ENCODE measurements around the gene MTMR1. TPM values are rescaled to one million over a fixed set of nuclear protein-coding genes. Genes with fewer than 3 reads are reported as not detected.

MTMR1 gene
- total and polyA plus RNA-seq, 2 donors (not counting 1 experiment from before 2014, with no cell fraction given): 30.8 to 67.5 TPM

DNA sequence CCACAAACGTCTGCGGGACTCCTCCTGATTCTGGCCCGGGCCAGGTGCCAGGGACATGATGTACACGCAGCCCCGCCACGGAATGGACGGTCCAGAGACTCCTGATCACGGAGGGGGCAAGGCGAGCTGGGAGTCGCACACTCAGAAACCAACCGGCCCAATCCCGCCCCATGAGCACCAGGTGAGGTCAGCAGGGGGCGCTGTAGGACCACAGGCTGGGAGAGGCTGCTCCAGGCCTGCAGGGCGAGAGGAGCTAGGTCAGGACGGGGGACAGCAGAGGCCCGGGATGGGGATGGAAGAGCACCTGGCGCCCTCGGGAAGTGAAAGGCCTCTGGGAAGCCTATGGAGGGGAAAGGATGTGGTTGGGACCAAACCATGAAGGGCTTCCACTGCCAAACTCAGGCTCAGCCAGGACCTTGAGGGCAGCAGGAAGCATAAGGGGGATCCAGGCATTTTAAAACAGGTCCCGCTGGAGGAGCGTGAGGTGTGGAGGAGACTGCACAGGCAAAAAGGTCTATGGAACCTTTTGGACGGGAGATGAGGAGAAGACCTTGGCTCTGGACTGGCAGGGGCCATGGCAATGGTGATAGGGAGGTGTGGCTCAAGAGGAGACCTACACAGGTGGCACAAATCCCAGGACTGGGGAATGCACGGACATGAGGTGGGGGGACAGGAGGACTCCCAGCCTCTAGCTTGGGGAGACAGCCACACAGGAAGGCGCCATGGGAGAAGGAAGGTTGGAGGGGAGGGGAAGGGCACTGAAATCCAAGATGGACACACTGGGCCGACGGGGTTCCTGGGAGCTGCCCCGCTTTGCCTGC is 79.2 kb downstream of the MTMR1 start:
- Mint-ChIP-seq H3K9me3 (ENCODE audit: insufficient read depth) (no peaks in the 10 kb centered on the region), H3K4me3 (no peak overlapping the region), H3K4me1 (no peaks in the 10 kb centered on the region), H3K27me3 (no peaks in the 10 kb centered on the region), H3K27ac (no peak overlapping the region)
- Histone ChIP-seq H3K79me2 (ENCODE audit: control insufficient read depth, insufficient read depth, low read length) (no peaks in the 10 kb centered on the region), H4K20me1 (ENCODE audit: control insufficient read depth, insufficient read depth, low read length, poor library complexity, severe bottlenecking) (no peaks in the 10 kb centered on the region), H3K4me3 (ENCODE audit: control extremely low read depth in 1 of 5, extremely low read depth in 1 of 5, insufficient read depth in 1 of 5, low read depth in 2 of 5, low read length in 4 of 5) (no peak overlapping the region), H3K4me1 (ENCODE audit: control insufficient read depth in 2 of 2, insufficient read depth in 2 of 2, low read length in 2 of 2) (no peaks in the 10 kb centered on the region), H2AFZ (ENCODE audit: insufficient read depth, low read depth, low read length, poor library complexity, severe bottlenecking) (no peak overlapping the region), H3K27me3 (replicated peaks in 1 of 4; ENCODE audit: control extremely low read depth in 1 of 4, control insufficient read depth in 3 of 4, insufficient read depth in 4 of 4, low read length in 3 of 4) (no peaks in the 10 kb centered on the region), H3K9ac (ENCODE audit: low read length) (no peak overlapping the region), H3K9me3 (ENCODE audit: control extremely low read depth in 1 of 3, control insufficient read depth in 2 of 3, insufficient read depth in 1 of 3, low read length in 2 of 3) (no peaks in the 10 kb centered on the region), H3K36me3 (replicated peaks in 1 of 2; ENCODE audit: control extremely low read depth in 1 of 2, control insufficient read depth in 1 of 2, extremely low read depth in 1 of 2, insufficient read depth in 2 of 2, low read length in 1 of 2) (no peaks in the 10 kb centered on the region), H3K27ac (ENCODE audit: low read length in 2 of 2) (no peak overlapping the region), H3K4me2 (replicated peaks; ENCODE audit: low read depth, low read length, poor library complexity, severe bottlenecking) (no peak overlapping the region)
- ChIA-PET POLR2A (no interaction called here), CTCF (interaction anchor here (0.6 to 5.7 kb wide), 10 partner anchors 8 to 908 kb away, joined by 3 to 126 read pairs (median 4); partner anchors contain the start of gene CD99L2)
- intact Hi-C loops (cut with micrococcal nuclease): no loop called here
- DNase-seq (peak; percentile 65), ATAC-seq (ENCODE audit: low read depth) (peak; percentile 71)
- WGBS (ENCODE audit: insufficient coverage): 21% methylated on average over 16 of the region's 26 CpGs
- TF ChIP-seq CTCF (IDR thresholded peaks at IDR 0.05): peak; percentile 68
- TF ChIP-seq EZH2 (IDR thresholded peaks at IDR 0.05; ENCODE audit: borderline replicate concordance, insufficient read depth, low read depth, low read length, poor library complexity, severe bottlenecking): no peak

DNA sequence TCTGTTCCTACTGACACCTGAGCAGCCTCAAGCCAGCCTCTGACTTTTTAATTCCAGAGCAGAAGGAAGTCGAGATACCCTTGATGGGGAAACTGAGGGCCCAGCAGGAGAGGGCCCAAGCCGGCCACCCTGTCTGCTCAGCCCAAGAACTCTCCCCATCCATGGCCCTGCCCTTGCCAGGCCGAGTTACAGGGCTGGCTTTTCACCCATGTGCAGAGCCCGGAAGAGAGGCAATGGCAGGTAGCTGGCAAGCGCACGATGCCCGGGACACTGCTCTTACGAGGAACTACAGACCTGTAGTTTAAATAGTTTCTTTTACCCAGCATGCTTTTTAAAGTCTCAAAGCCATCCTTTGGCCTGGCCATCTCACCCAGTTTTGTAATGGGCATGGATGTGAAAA is 79.9 kb downstream of the MTMR1 start:
- no peak overlapping the region for H3K4me3 ChIP-seq (ENCODE audit: control extremely low read depth in 1 of 5, extremely low read depth in 1 of 5, insufficient read depth in 1 of 5, low read depth in 2 of 5, low read length in 4 of 5)
- Mint-ChIP-seq H3K4me1 (no peaks in the 10 kb centered on the region), H3K27me3 (no peaks in the 10 kb centered on the region), H3K4me3 (no peak overlapping the region), H3K9me3 (ENCODE audit: insufficient read depth) (no peaks in the 10 kb centered on the region), H3K27ac (no peak overlapping the region)
- H3K9me3 ChIP-seq (ENCODE audit: control extremely low read depth in 1 of 3, control insufficient read depth in 2 of 3, insufficient read depth in 1 of 3, low read length in 2 of 3): no peaks in the 10 kb centered on the region
- ChIA-PET CTCF (interaction anchor here (1.0 to 5.7 kb wide), 4 partner anchors 8 to 908 kb away, joined by 3 to 126 read pairs (median 5); no protein-coding TSS in a partner anchor), POLR2A (no interaction called here)
- no peak for ATAC-seq (ENCODE audit: low read depth)
- WGBS (ENCODE audit: insufficient coverage): 94% methylated on average over 5 of the region's 8 CpGs
- no peak overlapping the region for H3K4me2 ChIP-seq (replicated peaks; ENCODE audit: low read depth, low read length, poor library complexity, severe bottlenecking)
- H2AFZ ChIP-seq (ENCODE audit: insufficient read depth, low read depth, low read length, poor library complexity, severe bottlenecking): no peak overlapping the region
- H3K27me3 ChIP-seq (replicated peaks in 1 of 4; ENCODE audit: control extremely low read depth in 1 of 4, control insufficient read depth in 3 of 4, insufficient read depth in 4 of 4, low read length in 3 of 4): no peaks in the 10 kb centered on the region
- H3K36me3 ChIP-seq (replicated peaks in 1 of 2; ENCODE audit: control extremely low read depth in 1 of 2, control insufficient read depth in 1 of 2, extremely low read depth in 1 of 2, insufficient read depth in 2 of 2, low read length in 1 of 2): no peaks in the 10 kb centered on the region
- H3K9ac ChIP-seq (ENCODE audit: low read length): no peak overlapping the region
- H3K27ac ChIP-seq (ENCODE audit: low read length in 2 of 2): no peak overlapping the region
- no peak for DNase-seq
- intact Hi-C loops (cut with micrococcal nuclease): no loop called here
- H4K20me1 ChIP-seq (ENCODE audit: control insufficient read depth, insufficient read depth, low read length, poor library complexity, severe bottlenecking): no peaks in the 10 kb centered on the region
- H3K4me1 ChIP-seq (ENCODE audit: control insufficient read depth in 2 of 2, insufficient read depth in 2 of 2, low read length in 2 of 2): no peaks in the 10 kb centered on the region
- TF ChIP-seq CTCF (IDR thresholded peaks at IDR 0.05): no peak
- TF ChIP-seq EZH2 (IDR thresholded peaks at IDR 0.05; ENCODE audit: borderline replicate concordance, insufficient read depth, low read depth, low read length, poor library complexity, severe bottlenecking): no peak
- H3K79me2 ChIP-seq (ENCODE audit: control insufficient read depth, insufficient read depth, low read length): no peaks in the 10 kb centered on the region
